GM19035 (cell line): ENCODE results near the gene KRT76.
"Not testable (repeated sequence)": the region's sequence is repeated elsewhere in the genome, so short reads cannot be mapped to it uniquely, and the experiment has no call there.

Source experiments
- ATAC-seq: cut with Tn5 transposase; IDR thresholded peaks from one replicate; pipeline ENCODE4 v1.9.1; 2021; ENCODE audit not compliant: unreplicated experiment

KRT76 gene

DNA sequence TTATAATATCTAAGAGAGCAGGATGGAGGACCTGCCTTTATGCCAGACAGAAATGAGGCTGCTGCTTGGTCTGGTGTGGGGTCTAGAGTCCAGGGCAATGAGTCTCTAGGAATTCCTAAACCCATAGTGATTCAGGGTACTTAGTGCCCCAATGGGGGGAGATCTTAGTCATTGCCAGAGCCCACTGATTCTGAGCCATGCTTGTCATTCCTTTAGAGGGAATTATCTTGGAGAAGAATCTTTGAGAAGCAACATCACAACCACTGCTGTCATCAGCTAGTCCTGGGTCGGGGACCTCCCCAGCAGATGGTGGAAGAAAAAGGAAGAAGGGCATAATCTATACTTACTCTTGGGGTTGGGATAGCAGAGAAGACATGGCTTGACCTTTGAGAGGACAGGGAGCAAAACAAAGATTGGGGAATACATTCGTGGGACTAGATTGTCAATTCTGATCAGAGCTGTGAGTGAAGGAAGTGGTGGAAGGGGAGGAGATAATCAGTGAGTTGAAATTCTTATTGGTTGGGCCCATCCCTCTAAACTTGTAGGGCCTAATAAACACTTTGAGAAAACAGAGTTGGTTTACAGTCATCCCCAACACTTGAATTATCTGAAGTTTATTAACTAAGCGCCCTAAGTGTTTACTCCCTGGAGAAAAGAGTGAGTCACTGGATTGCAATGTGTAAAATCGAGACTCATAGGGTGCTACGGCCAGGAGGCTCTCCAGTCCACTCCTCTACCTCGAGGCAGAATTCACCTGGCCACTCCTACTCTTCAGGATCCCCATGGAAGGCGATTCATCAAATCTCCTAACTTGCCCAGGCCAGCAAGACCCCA lies 21.7 kb upstream of the KRT76 start:
- no peak for ATAC-seq

DNA sequence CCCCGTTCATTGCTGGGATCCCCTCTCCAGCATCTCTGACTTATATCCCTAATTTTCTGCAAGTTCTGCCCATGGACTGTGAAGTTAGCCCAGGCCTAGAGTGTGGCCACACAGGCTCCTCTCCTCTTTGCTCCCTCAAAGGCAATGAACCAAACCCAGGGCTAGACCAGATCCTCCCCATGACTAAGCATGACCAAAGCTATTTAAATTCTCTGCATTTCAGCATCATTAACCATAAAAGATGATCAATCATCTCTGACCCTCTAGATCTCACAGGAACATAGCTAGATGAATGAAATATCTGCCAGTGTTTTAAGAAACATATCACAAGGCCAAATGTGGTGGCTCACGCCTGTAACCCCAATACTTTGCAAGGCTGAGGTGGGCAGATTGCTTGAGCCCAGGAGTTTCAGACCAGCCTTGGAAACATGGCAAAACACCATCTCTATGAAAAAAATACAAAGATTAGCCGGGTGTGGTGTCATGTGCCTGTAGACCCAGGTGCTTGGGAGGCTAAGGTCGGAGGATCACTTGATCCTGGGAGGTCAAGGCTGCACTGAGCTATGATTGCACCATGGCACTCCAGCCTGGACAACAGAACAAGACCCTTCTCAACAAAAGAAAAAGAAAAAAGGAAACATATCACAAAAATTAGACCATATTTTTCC lies 21.0 kb upstream of the KRT76 start:
- ATAC-seq: no peak

DNA sequence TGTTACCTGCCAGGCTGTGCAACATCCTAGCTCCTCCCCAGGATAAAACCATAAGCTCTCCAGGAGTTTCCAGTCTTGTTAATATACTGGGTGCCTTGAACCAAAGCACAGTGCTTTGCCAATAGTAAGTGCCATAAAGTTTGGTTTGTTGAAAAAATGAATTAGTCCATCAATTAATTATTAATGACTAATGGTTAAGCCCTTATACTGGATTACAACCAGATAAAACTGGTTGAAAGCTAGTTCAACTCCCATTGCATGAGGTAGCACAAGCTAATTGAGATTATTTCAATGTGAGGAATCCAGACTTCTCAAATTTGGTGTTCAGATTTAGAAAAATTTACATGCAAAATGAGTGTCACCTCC lies 20.4 kb upstream of the KRT76 start:
- ATAC-seq: no peak

DNA sequence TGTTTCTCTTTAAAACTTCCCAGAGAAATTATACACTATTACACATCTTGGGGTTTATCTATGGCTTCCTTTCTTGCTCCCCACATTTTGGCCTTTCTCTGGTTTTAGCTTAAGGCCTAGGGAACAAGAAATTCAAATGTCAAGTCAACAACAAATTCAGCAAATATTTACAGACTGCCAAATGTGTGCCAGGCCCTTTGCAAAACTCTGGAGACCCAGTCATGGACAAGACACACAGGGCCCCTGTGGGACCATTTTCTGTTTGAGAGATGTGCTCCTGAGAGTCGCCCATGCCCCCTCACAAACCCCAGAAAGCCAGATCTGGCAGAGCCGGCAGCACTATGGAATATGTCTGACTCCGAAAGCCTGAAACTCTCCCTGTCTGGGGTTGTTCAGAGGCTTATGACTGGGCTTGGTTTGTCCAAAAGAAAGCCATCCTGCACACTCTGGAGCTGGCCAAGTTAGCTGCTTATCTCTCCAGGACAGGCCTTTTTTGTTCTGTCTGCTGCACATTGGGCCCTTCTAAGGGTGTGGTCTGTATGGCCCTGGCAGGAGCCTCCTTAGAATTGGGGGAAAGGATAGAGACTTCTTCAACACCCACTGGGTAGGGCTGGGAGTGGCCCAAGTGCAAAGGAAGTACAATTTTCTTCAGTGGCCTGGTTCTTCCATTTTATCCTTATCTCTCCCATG lies 19.8 kb upstream of the KRT76 start:
- ATAC-seq: no peak

DNA sequence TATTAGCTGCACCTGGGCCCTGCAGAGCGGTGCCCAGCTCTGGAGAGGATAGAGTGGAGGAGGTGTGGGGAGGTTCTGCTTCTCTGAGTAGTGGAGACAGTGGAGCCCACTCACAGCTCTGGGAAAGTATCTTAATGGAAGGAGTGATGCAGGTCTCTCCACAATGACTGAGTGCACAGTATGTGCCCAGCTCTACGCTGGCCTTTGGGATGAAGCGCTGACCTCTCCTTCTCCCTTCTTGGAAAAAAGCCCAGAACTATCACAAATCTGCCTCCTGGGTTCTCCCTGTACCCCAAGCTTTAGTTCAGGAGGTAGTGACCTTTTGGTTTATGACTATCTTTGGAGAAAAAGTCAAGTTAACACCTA lies 19.3 kb upstream of the KRT76 start:
- no peak for ATAC-seq

DNA sequence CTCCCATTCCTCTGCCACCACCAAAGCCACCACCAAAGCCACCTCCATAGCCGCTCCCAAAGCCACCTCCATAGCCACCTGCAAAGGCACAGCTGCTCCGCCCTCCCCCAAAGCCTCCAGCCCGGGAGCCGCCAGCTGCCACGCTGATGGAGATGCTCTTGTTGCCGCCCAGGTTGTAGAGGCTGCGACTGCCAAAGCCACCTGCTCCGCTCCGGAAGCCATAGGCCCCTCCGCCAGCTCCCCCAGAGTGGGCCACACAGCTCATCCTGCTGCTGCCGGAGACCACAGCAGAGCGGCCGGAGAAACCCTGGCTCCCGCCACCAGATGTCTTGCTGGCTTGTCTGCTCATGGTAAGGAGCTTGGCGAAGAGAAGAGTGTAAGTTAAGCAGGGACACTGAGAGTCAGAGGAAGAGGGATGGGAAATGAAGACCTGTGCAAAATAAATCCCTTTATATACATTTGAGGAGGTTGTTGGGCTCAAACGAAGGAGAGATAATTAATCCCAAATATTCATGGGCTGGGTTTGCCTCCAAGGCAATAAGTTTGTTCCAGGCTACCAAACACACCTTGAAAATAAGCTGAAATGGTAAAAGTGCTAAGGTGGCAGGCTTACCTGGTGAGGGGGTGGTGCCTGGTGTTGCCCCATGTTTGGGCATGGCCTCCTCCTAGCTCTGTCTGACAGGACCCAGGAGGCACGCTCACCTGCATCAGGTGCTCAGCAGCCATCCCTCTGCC lies 18.7 kb upstream of the KRT76 start, which contains the start of gene KRT3:
Gene KRT3 (minus strand): TSS at position 424 of the 735 bp plus-strand sequence. CDS start 75 bp downstream, at position 349.
- ATAC-seq: no peak

DNA sequence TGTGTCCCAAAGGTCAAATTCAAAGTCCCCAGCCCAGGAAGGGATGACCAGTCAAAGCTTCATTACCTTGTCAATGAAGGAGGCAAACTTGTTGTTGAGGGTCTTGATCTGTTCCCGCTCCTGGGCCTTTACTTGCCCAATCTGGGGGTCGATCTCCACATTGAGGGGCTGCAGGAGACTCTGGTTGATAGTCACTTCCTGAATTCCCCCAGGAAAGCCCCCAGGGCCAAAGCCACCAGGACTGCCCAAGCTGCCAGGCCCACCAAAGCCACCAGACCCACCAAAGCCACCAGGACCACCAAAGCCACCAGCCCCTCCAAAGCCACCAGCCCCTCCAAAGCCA lies 18.2 kb upstream of the KRT76 start:
- ATAC-seq: not testable (repeated sequence)

DNA sequence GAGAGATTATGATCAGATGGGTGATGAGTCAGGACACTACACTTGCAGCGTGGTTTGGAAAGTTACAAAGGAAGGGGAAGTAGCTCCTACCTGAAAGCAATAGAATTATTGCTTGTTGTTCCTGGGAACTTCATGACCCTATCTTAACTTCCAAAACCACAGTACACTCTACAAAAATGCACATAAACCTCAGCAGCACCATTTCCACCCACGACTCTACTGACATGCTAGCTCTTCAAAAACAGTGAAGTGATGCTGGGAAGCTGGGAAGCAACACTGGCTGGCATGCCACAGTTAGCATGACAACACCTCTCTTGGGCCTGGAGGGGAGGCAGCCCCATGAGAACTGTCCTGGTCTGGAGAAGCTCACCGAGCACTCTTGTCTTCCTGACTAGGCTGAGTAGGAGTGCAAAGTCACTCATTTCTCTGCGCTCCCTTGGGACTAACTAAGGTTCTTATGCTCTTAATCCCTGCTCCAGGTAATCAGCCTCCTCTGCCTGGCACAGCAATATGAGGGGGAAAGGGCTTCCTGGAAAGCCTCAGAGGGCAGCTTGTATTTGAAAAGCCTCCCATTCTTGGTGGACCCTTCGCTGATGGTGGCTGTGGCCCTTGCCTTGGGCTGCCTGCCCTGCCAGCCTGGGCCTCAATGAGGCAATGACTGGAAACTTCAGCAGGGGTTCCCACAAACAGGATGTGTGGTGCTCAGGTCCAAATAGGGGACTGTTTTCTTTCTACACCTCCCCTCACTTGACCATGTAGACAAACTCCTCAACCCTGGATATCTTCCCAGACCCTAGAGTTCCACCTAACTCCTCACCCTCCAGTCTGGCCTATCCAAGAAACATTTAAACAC lies 17.6 kb upstream of the KRT76 start:
- ATAC-seq: no peak

DNA sequence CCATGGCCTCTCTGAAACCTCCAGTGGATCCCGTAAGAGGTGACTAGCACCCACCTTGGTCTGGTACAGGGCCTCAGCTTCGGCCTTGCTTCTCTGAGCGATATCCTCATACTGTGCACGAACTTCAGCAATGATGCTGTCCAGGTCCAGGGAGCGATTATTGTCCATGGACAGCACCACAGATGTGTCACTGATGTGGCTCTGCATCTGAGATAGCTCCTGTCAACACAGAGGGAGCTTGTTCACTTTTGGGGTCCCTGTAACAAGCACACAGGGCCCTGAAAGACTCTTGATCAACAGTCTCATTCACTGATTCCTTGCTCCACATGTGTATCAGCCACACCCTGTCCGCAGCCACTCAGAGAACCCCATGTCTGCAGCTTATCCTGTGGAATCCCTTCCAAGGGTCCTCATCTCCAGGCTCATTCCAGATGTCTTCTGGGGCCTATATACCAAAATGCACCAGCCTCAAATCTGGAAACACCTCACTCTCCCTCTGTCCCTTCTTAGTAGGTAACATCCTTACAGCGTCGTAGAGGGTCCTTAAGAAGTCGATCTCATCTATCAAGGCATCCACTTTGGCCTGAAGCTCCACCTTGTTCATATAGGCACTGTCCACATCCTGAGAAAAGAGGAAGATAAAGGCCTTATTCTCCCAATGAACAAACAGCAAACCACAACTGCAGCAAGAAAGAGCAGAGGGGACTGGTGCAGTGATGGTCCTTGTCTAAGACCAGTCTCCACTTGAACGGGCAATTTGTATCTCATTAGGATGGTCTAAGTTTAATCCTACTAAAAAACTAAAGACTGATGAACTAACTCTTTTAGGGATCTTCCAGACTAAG lies 15.3 kb upstream of the KRT76 start:
- ATAC-seq: no peak

DNA sequence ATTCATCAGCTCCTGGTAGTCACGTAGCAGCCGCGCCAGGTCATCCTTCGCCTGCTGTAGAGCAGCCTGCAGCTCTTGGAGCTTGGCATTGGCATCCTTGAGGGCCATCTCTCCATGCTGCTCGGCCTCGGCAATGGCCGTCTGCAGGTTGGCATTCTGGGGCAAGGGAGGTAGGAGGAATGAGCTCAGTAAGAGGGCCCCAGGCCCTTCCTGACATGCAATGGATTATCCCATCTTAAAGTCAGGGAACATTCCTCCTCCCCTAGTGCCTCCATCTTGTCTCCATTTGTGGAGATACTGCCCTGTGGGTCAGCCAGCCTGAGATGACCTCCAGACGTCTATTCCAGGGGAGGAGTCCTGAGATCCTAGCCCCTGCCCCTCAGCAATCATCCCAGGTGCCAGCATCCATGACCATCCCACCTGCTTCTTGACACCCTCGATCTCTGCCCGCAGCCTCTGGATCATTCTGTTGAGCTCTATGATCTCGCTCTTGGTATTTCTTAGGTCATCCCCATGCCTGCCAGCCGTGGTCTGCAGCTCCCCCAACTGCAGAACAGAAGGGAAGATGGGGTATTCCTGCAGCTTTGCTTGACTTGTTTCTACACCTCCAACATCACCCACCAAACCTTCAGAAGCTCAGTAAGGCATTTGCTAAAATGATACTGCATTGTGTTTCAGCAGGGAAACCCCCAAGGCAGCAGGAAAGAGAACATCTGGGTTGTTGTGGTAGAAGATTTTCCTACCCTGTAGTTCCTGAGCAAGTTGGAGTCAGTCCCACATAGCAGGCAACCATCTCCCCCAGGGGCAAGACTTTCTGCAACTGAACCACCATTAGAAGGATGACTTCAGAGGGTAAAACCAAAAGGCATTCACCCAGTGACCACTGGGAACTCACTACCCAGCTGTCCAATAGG lies 14.4 kb upstream of the KRT76 start:
- no peak for ATAC-seq

DNA sequence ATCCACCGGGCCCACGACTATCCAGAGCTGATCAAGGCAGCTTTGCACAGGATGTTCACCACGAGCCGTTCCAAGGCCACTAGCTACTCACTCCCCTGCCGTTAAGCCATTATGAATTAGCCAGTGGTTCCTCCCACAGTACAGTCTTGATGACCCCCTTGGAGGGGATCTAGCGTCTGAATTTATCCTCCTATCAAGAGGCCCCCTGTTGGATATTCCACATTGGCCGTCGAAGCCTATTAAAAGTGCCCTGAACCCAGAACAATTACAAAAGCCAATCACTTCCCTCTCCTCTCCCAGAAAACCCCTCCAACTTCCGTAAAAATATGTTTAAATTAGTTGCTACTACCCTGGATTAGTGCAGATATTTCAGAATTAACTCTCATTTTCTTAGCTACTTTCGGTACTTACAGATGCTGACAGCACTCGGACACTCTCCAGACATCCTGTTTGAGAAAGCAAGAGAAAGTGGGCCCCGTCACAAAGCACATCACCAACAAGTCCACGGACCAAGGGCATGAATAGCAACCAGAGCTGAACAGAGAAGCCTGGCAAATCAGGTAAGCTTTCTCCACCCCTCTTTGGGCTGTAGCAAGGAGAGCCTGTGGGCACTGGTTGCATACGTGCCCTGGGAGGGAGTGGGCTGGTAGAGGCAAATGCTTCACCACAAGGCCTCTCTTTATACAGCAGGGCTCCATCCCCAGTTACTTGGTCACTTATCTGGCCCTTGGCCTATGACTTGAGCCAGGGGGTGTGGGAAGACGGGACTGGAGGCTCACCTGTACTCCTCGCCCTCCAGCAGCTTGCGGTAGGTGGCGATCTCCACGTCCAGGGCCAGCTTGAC lies 13.5 kb upstream of the KRT76 start:
- ATAC-seq: no peak

DNA sequence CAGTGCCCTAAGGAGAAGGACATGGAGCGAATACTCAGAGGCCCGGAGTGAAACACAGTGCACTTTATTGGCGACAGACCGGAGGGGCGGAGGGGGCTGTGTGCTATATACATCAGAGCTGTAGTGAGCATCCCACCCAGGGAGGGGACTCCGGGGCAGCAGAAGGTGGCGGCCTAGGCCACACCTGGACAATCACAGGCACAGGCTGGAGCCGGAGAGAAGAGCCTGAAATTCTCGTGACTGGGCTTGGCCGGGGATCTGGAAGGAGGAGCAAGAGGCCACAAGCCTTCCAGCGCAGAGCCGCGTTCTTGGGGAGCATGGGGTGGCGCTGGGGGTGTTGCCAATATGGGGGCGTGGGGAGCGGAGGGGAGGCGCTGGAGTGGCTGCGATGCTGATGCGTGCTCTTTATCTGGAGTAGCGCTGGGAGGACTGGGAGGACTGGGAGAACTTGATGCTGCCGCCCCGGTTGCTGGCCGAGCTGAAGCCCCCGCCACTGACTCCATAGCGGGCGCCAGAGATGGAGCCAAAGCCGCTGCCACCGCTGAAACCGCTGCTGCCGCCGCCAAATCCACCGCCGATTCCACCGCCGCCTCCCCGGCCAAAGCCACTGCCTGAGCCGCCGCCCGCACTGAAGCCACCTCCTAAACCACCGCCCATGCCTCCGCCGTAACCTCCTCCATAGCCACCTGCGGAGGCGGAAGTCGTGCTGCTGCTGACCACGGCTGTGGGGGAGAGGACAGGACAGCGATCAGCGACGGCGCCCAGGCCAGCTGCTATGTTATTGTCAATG lies 12.7 kb upstream of the KRT76 start:
- ATAC-seq: no peak

DNA sequence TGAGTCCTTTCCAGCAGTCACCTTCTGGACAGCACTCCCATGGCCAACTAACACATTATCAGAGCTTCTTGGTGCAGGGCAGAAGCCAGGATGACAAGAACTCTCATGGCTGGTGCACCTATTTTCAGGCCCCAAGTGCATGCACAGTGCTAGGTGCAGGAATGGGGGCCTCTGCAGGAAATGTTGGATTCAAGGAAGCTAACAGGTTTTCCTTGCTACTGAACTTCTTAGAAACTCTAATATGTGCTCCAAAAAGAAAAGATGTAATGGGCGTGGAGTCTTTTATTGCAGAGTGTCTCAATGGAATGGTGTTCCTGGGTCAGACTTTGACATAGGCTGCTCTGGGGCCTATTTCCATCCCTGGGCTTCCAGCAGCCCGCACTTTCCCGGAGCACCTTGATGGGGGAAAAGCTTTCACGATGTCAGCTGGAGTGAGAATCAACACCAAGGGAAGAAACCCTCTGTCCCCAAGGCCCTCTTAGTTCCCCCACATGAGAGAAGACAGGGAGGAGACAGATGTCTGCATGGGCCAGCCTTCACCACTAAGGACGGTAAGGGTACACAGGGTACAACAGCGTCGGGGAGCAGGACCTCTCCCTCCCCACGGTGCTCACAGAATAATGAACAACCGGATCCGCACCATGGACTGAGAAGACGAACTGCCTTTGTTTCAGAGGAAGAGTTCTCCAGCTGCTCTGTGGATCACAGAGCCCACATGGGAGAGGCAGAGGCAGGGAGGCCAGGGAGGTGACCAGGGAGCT lies 11.9 kb upstream of the KRT76 start:
- ATAC-seq: no peak

DNA sequence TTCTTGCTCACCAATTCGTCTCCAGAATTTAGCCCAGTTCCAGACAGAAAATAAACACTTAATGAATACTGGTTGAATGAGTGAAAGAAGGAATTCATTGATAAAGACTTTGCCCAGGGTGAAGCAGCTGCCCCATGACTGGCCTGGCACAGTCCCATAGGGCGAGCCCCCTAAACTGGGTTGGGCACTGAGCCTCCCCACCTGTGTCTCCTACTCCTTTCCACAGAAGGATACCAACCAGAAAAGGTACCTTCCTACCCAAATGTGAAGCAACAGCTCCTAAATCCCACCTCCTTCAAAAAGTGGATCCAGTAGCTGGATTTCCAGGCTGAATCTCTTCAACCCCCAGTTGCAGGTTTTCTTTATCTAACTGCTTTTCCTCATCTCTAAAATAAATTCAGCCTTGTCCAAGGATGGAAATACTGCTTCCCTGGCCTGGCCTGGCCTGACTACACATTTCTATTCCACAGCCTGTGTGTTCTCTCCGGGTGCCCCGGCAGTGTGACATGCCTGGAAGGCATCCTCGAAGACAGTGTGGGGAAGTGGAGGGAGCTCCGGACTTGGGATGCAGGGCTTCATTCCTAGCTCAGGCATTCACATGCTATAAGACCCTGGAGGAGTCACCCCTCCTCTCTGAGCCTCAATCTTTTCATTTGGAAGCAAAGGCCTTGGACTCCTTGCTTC lies 11.2 kb upstream of the KRT76 start:
- ATAC-seq: no peak

DNA sequence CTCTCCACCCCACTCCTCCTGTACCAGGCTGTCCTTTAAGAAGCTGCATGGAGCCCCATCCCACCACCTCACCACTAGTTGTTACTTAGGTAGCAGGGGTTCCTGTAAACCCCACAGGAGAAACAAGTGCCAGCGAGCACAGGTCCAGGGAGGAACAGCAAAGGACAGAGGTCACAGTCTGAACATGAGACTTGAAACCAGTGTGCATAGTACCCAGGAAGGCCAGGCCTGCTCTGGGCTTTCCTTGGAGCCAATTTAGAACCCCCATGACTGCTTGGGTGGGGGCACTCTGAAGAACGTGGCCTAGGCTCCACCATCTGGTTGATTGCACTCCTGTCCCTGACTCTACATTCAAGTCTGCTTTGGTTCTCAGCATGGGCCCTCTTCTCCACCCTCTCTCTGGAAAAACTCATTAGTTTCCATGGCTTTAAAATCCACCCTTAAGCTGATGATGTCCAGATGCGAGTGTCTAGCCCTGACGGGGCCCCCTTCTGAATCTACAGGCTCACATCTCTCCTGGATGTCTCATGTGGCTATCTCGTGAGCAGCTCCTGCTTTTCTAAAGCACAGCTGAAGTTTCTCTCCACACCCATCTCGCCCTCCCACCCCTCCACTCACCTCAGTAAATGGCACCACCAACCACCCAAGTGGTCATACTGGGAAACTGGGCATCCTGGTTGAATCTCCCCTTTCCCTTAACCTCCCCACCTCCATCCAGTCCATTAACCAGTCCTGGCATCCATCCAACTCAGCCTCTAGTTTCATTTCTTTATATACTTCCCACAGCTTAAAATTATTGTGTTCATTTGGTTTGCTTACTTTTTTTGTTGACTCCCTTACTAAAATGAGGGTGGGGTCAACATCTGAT lies 10.4 kb upstream of the KRT76 start:
- ATAC-seq: no peak
